WTC11 (cell line): ENCODE data around the gene OR51E1. TPM values are rescaled to one million over a fixed set of nuclear protein-coding genes. Genes with fewer than 3 reads are reported as not detected.

Experiments
- ATAC-seq: fragments of 200-7000 bp; cut with Tn5 transposase; 2 replicates; pipeline ENCODE4 v1.10.0; 2021; ENCODE audit warnings: mild to moderate bottlenecking, moderate library complexity
- CTCF ChIA-PET: fragments of 300-600 bp; sonication (Branson Sonifier 250); formaldehyde crosslinking; loops from one replicate; lab custom pipeline; 2021; ENCODE audit warnings: antibody characterized with exemption; lab: Charles Lee
- POLR2A ChIA-PET: fragments of 350-600 bp; sonication (Branson Sonifier 250); formaldehyde crosslinking; loops from one replicate; lab custom pipeline; 2021; ENCODE audit warnings: antibody characterized with exemption; lab: Charles Lee
- DNase-seq: peaks from one replicate; pipeline ENCODE4 v3.0.0; 2021; ENCODE audit warnings: low spot score
- H3K27ac Mint-ChIP-seq: 2 replicates; pipeline ENCODE4 v1.8.0; 2021; ENCODE audit warnings: mixed read lengths
- H3K27me3 Mint-ChIP-seq: 2 replicates; pipeline ENCODE4 v1.8.0; 2021; ENCODE audit warnings: low read depth, mild to moderate bottlenecking, moderate library complexity, mixed read lengths
- H3K36me3 Mint-ChIP-seq: 2 replicates; pipeline ENCODE4 v1.8.0; 2021; ENCODE audit warnings: mixed read lengths
- H3K4me1 Mint-ChIP-seq: 2 replicates; pipeline ENCODE4 v1.8.0; 2022; ENCODE audit warnings: mixed read lengths
- H3K4me3 Mint-ChIP-seq: 2 replicates; pipeline ENCODE4 v1.8.0; 2021; ENCODE audit warnings: mild to moderate bottlenecking, moderate library complexity, mixed read lengths
- H3K9me3 Mint-ChIP-seq: 2 replicates; pipeline ENCODE4 v1.8.0; 2021; ENCODE audit warnings: mixed read lengths
- ESRRA ChIP-seq: sonication (generic); formaldehyde crosslinking; IDR thresholded peaks from 2 replicates; pipeline ENCODE4 v1.8.1; 2022; ENCODE audit warnings: mild to moderate bottlenecking, missing genetic modification reagents, borderline replicate concordance
- ETV6 ChIP-seq: sonication (generic); formaldehyde crosslinking; IDR thresholded peaks from 2 replicates; pipeline ENCODE4 v1.8.1; 2022; ENCODE audit warnings: mild to moderate bottlenecking, missing genetic modification reagents
- FOXP1 ChIP-seq: sonication (generic); formaldehyde crosslinking; IDR thresholded peaks from 2 replicates; pipeline ENCODE4 v1.8.0; 2022; ENCODE audit warnings: missing genetic modification reagents, mild to moderate bottlenecking, moderate library complexity, borderline replicate concordance
- IRF2 ChIP-seq: sonication (generic); formaldehyde crosslinking; IDR thresholded peaks from 2 replicates; pipeline ENCODE4 v1.8.0; 2022; ENCODE audit warnings: low read depth, missing genetic modification reagents, borderline replicate concordance
- KAT7 ChIP-seq: sonication (generic); formaldehyde crosslinking; IDR thresholded peaks from 2 replicates; pipeline ENCODE4 v1.8.1; 2023; ENCODE audit warnings: missing genetic modification reagents, mild to moderate bottlenecking, borderline replicate concordance
- NFYB ChIP-seq: sonication (generic); formaldehyde crosslinking; conservative IDR thresholded peaks from 2 replicates; pipeline ENCODE4 v1.8.0; 2022; ENCODE audit warnings: low read depth, missing genetic modification reagents
- NR1H2 ChIP-seq: sonication (generic); formaldehyde crosslinking; IDR thresholded peaks from 2 replicates; pipeline ENCODE4 v1.9.0; 2021; ENCODE audit warnings: mild to moderate bottlenecking, moderate library complexity, missing genetic modification reagents
- RELA ChIP-seq: sonication (generic); formaldehyde crosslinking; IDR thresholded peaks from 2 replicates; pipeline ENCODE4 v1.8.1; 2022; ENCODE audit warnings: missing genetic modification reagents, mild to moderate bottlenecking, borderline replicate concordance
- RORB ChIP-seq: fragments of 250-450 bp; sonication (Bioruptor Pico); IDR thresholded peaks from 2 replicates; pipeline ENCODE4 v1.9.0; 2021; ENCODE audit warnings: mild to moderate bottlenecking
- SMAD4 ChIP-seq: sonication (generic); formaldehyde crosslinking; IDR thresholded peaks from 2 replicates; pipeline ENCODE4 v1.8.0; 2022; ENCODE audit warnings: mild to moderate bottlenecking, missing genetic modification reagents
- SOX15 ChIP-seq: fragments of 250-450 bp; sonication (Bioruptor Pico); IDR thresholded peaks from 2 replicates; pipeline ENCODE4 v1.9.0; 2021; ENCODE audit warnings: mild to moderate bottlenecking
- SP1 ChIP-seq: sonication (generic); formaldehyde crosslinking; conservative IDR thresholded peaks from 2 replicates; pipeline ENCODE4 v1.8.1; 2022; ENCODE audit warnings: missing genetic modification reagents
- TEAD1 ChIP-seq: sonication (generic); formaldehyde crosslinking; IDR thresholded peaks from 2 replicates; pipeline ENCODE4 v1.8.0; 2022; ENCODE audit warnings: mild to moderate bottlenecking, missing genetic modification reagents
- ZBTB21 ChIP-seq: sonication (generic); formaldehyde crosslinking; IDR thresholded peaks from 2 replicates; pipeline ENCODE4 v1.8.1; 2023; ENCODE audit warnings: mild to moderate bottlenecking, missing genetic modification reagents, borderline replicate concordance
- total RNA-seq: library from RNA; stranded (reverse); gene quantifications from 3 replicates; pipeline ENCODE4 v1.2.3, GENCODE V29; 2021
- TF ChIP-seq, protein P1 (sequence below): fragments of 250-450 bp; sonication (Bioruptor Pico); IDR thresholded peaks from 2 replicates; pipeline ENCODE4 v1.9.0; 2021; ENCODE audit warnings: moderate library complexity, mild to moderate bottlenecking, inconsistent platforms, borderline replicate concordance
- TF ChIP-seq, protein P2 (sequence below): sonication (generic); formaldehyde crosslinking; conservative IDR thresholded peaks from 2 replicates; pipeline ENCODE4 v1.8.1; 2023; ENCODE audit warnings: mild to moderate bottlenecking, low read depth, missing genetic modification reagents, moderate library complexity
- TF ChIP-seq, protein P3 (sequence below): sonication (generic); formaldehyde crosslinking; IDR thresholded peaks from 2 replicates; pipeline ENCODE4 v1.8.0; 2022; ENCODE audit warnings: mild to moderate bottlenecking, missing genetic modification reagents
- TF ChIP-seq, protein P4 (sequence below): sonication (generic); formaldehyde crosslinking; IDR thresholded peaks from 2 replicates; pipeline ENCODE4 v1.8.0; 2022; ENCODE audit warnings: missing genetic modification reagents
- TF ChIP-seq, protein P5 (sequence below): fragments of 250-450 bp; sonication (Bioruptor Pico); IDR thresholded peaks from 2 replicates; pipeline ENCODE4 v2.1.2; 2022; ENCODE audit warnings: mild to moderate bottlenecking, moderate library complexity
- TF ChIP-seq, protein P6 (sequence below): sonication (generic); formaldehyde crosslinking; IDR thresholded peaks from 2 replicates; pipeline ENCODE4 v1.8.1; 2022; ENCODE audit warnings: missing genetic modification reagents, borderline replicate concordance
- TF ChIP-seq, protein P7 (sequence below): sonication (generic); formaldehyde crosslinking; conservative IDR thresholded peaks from 2 replicates; pipeline ENCODE4 v1.8.1; 2022; ENCODE audit warnings: mild to moderate bottlenecking, missing genetic modification reagents

Gene OR51E1
- total RNA-seq, 1 experiment from 2014 or later, result not detected

DNA sequence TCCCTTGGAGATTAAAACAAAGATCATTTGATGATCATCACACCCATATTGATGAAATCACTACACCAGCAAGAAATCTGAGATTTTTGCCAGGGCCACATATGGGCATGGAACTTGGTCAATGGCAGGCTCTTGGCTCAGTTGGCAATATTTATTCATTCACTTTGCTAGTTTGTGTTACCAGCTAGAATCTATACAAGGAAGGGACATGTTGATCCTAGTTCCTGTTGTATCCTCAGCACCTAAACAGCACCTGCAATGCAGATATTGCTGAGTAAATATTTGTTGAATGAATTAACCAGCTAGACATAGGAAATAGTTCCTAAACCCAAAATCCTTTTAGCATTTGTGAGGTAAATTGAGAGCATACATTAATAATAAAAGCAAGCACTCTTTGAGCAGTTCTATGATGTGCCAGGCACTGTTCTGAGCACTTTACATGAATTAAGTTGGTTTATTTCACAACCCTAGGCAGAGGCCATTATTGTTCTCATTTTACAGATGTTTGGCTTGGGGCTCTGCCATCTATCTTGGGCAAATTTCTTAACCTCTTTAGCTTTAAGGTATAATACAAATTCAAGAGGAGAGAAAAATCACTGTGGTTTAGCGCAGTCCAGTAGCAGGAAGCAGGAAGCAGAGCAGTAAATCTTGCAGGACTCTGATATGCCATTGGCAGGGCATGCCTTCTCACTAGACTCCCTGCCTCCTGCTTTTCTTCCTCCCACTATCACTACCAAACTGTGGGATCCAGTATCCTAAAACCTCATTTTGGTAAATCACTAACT is 37.4 kb upstream of the OR51E1 start:
- TF ChIP-seq TEAD1 (CRISPR knock-in tag) (no peak), SP1 (CRISPR knock-in tag) (no peak)
- TF ChIP-seq, protein P1, sequence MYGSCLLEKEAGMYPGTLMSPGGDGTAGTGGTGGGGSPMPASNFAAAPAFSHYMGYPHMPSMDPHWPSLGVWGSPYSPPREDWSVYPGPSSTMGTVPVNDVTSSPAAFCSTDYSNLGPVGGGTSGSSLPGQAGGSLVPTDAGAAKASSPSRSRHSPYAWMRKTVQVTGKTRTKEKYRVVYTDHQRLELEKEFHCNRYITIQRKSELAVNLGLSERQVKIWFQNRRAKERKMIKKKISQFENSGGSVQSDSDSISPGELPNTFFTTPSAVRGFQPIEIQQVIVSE, result no peak
- TF ChIP-seq, protein P2, sequence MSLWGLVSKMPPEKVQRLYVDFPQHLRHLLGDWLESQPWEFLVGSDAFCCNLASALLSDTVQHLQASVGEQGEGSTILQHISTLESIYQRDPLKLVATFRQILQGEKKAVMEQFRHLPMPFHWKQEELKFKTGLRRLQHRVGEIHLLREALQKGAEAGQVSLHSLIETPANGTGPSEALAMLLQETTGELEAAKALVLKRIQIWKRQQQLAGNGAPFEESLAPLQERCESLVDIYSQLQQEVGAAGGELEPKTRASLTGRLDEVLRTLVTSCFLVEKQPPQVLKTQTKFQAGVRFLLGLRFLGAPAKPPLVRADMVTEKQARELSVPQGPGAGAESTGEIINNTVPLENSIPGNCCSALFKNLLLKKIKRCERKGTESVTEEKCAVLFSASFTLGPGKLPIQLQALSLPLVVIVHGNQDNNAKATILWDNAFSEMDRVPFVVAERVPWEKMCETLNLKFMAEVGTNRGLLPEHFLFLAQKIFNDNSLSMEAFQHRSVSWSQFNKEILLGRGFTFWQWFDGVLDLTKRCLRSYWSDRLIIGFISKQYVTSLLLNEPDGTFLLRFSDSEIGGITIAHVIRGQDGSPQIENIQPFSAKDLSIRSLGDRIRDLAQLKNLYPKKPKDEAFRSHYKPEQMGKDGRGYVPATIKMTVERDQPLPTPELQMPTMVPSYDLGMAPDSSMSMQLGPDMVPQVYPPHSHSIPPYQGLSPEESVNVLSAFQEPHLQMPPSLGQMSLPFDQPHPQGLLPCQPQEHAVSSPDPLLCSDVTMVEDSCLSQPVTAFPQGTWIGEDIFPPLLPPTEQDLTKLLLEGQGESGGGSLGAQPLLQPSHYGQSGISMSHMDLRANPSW (CRISPR knock-in tag), result no peak
- Mint-ChIP-seq H3K27ac (no peak overlapping the region), H3K9me3 (peaks cover 6% of the 10 kb centered on the region; the same call in 1 of the 2 replicates), H3K36me3 (peaks cover 8% of the 10 kb centered on the region), H3K27me3 (peaks cover 13% of the 10 kb centered on the region), H3K4me3 (peak overlapping the region; percentile 77), H3K4me1 (peaks cover 9% of the 10 kb centered on the region)
- no peak for ATAC-seq
- ChIA-PET CTCF (interaction anchor here (2.7 kb wide), 1 partner anchor 31 kb away, joined by 12 read pairs; the partner anchor contains the start of gene OR51D1), POLR2A (no interaction called here)
- DNase-seq, result no peak

DNA sequence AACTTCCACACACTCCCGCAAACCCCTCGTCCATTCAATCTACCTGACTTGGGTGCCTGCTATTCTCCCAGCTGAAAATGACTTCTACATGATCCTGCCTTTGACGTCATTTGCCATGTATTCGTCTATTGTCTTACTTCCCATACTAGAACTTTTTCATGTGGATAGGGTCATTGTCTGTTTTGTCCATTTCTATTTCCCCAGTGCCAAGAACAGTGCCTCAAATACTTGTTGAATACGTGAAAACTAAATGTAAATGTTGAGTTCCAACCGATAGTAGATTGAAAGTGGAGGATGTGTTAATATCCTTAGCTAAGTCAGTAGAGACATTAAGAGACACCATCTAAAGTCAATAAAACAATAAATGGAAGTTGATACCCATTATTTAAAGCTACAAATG is 36.7 kb upstream of the OR51E1 start:
- POLR2A ChIA-PET, result no interaction called here
- TF ChIP-seq, protein P3, sequence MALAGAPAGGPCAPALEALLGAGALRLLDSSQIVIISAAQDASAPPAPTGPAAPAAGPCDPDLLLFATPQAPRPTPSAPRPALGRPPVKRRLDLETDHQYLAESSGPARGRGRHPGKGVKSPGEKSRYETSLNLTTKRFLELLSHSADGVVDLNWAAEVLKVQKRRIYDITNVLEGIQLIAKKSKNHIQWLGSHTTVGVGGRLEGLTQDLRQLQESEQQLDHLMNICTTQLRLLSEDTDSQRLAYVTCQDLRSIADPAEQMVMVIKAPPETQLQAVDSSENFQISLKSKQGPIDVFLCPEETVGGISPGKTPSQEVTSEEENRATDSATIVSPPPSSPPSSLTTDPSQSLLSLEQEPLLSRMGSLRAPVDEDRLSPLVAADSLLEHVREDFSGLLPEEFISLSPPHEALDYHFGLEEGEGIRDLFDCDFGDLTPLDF (CRISPR knock-in tag), result no peak
- TF ChIP-seq, protein P4, sequence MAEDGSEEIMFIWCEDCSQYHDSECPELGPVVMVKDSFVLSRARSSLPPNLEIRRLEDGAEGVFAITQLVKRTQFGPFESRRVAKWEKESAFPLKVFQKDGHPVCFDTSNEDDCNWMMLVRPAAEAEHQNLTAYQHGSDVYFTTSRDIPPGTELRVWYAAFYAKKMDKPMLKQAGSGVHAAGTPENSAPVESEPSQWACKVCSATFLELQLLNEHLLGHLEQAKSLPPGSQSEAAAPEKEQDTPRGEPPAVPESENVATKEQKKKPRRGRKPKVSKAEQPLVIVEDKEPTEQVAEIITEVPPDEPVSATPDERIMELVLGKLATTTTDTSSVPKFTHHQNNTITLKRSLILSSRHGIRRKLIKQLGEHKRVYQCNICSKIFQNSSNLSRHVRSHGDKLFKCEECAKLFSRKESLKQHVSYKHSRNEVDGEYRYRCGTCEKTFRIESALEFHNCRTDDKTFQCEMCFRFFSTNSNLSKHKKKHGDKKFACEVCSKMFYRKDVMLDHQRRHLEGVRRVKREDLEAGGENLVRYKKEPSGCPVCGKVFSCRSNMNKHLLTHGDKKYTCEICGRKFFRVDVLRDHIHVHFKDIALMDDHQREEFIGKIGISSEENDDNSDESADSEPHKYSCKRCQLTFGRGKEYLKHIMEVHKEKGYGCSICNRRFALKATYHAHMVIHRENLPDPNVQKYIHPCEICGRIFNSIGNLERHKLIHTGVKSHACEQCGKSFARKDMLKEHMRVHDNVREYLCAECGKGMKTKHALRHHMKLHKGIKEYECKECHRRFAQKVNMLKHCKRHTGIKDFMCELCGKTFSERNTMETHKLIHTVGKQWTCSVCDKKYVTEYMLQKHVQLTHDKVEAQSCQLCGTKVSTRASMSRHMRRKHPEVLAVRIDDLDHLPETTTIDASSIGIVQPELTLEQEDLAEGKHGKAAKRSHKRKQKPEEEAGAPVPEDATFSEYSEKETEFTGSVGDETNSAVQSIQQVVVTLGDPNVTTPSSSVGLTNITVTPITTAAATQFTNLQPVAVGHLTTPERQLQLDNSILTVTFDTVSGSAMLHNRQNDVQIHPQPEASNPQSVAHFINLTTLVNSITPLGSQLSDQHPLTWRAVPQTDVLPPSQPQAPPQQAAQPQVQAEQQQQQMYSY (CRISPR knock-in tag), result no peak
- TF ChIP-seq, protein P1, result no peak
- TF ChIP-seq, protein P5, sequence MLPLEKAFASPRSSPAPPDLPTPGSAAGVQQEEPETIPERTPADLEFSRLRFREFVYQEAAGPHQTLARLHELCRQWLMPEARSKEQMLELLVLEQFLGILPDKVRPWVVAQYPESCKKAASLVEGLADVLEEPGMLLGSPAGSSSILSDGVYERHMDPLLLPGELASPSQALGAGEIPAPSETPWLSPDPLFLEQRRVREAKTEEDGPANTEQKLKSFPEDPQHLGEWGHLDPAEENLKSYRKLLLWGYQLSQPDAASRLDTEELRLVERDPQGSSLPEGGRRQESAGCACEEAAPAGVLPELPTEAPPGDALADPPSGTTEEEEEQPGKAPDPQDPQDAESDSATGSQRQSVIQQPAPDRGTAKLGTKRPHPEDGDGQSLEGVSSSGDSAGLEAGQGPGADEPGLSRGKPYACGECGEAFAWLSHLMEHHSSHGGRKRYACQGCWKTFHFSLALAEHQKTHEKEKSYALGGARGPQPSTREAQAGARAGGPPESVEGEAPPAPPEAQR (CRISPR knock-in tag), result no peak
- no peak for TF ChIP-seq RELA
- no peak for TF ChIP-seq ESRRA (CRISPR knock-in tag)
- TF ChIP-seq KAT7 (CRISPR knock-in tag), result no peak
- TF ChIP-seq ETV6 (CRISPR knock-in tag), result no peak
- no peak for TF ChIP-seq NFYB (CRISPR knock-in tag)
- no peak for TF ChIP-seq IRF2 (CRISPR knock-in tag)
- TF ChIP-seq, protein P6, sequence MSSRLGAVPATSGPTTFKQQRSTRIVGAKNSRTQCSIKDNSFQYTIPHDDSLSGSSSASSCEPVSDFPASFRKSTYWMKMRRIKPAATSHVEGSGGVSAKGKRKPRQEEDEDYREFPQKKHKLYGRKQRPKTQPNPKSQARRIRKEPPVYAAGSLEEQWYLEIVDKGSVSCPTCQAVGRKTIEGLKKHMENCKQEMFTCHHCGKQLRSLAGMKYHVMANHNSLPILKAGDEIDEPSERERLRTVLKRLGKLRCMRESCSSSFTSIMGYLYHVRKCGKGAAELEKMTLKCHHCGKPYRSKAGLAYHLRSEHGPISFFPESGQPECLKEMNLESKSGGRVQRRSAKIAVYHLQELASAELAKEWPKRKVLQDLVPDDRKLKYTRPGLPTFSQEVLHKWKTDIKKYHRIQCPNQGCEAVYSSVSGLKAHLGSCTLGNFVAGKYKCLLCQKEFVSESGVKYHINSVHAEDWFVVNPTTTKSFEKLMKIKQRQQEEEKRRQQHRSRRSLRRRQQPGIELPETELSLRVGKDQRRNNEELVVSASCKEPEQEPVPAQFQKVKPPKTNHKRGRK, result no peak
- TF ChIP-seq, protein P7, sequence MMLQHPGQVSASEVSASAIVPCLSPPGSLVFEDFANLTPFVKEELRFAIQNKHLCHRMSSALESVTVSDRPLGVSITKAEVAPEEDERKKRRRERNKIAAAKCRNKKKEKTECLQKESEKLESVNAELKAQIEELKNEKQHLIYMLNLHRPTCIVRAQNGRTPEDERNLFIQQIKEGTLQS (CRISPR knock-in tag), result no peak
- no peak for TF ChIP-seq FOXP1 (CRISPR knock-in tag)
- TF ChIP-seq RORB (CRISPR knock-in tag), result no peak
- no peak for TF ChIP-seq ZBTB21 (CRISPR knock-in tag)
- TF ChIP-seq SMAD4, result no peak
- no peak for TF ChIP-seq SOX15 (CRISPR knock-in tag)
- TF ChIP-seq NR1H2 (CRISPR knock-in tag), result no peak

More for the DNA sequence above, 36.7 kb upstream of the OR51E1 start:
- CTCF ChIA-PET, result interaction anchor here (1.0 to 2.7 kb wide), 4 partner anchors 30 to 420 kb away, joined by 3 to 18 read pairs (median 10); partner anchors contain the start of gene OR51D1
- no peak for DNase-seq
- H3K9me3 Mint-ChIP-seq, result peaks cover 6% of the 10 kb centered on the region; the same call in 1 of the 2 replicates
- peak overlapping the region; percentile 77 for H3K4me3 Mint-ChIP-seq
- H3K27me3 Mint-ChIP-seq, result peaks cover 15% of the 10 kb centered on the region
- ATAC-seq, result no peak
- H3K4me1 Mint-ChIP-seq, result peaks cover 9% of the 10 kb centered on the region
- H3K36me3 Mint-ChIP-seq, result peaks cover 5% of the 10 kb centered on the region
- H3K27ac Mint-ChIP-seq, result peak overlapping the region; percentile 24; the same call in 1 of the 2 replicates
